Gastrocnemius medialis (tissue), 4 donors: Measurements from ENCODE around the gene CLGN. TPM values are rescaled to one million over a fixed set of nuclear protein-coding genes. Genes with fewer than 3 reads are reported as not detected.
A peak's percentile ranks its signal among the peaks of the same experiment; 100 is the strongest.

Experiments
- ATAC-seq, 2 donors: fragments of 150-250 bp; one replicate each; pipeline ENCODE4 v1.9.1; 2016
- DNase-seq, 2 donors: peaks; one replicate each; pipeline ENCODE4 v3.0.0-alpha.2; 2019
- H3K27ac ChIP-seq, 4 donors: fragments of 200-600 bp; sonication (generic); 1 replicate in 1 of 4; 2 replicates in 3 of 4; pipeline ENCODE4 v1.5.1; 2016 to 2018; ENCODE audit warnings: mild to moderate bottlenecking in 2 of 4, moderate library complexity in 1 of 4
- H3K27me3 ChIP-seq, 3 donors: fragments of 200-600 bp; sonication (generic) in 2 of 3; 1 replicate in 1 of 3; 2 replicates in 2 of 3; pipeline versions ENCODE4 v1.5.1 to v1.6.0; 2016 to 2019; ENCODE audit warnings: mild to moderate bottlenecking in 1 of 3, moderate library complexity in 1 of 3
- H3K36me3 ChIP-seq, 2 donors: fragments of 200-600 bp; sonication (generic) in 1 of 2; one replicate each; pipeline ENCODE4 v1.5.1; 2017 to 2018
- H3K4me1 ChIP-seq, 2 donors: fragments of 200-600 bp; sonication (generic) in 1 of 2; one replicate each; pipeline ENCODE4 v1.5.1; 2016 to 2017; ENCODE audit warnings: mild to moderate bottlenecking in 2 of 2
- H3K4me3 ChIP-seq, 4 donors: fragments of 200-600 bp; sonication (generic) in 3 of 4; 1 replicate in 1 of 4; 2 replicates in 3 of 4; pipeline ENCODE4 v1.5.1; 2016 to 2019; ENCODE audit warnings: mild to moderate bottlenecking in 2 of 4
- H3K9me3 ChIP-seq, 3 donors: fragments of 200-600 bp; sonication (generic) in 2 of 3; 1 replicate in 1 of 3; 2 replicates in 2 of 3; pipeline ENCODE4 v1.5.1; 2016 to 2019
- CTCF ChIP-seq, 5 experiments: fragments of 450-650 bp in 3 of 5; fragments of 200-600 bp in 2 of 5; sonication (generic) in 2 of 5; IDR thresholded peaks in 4 of 5; conservative IDR thresholded peaks in 1 of 5; 1 replicate in 4 of 5; 2 replicates in 1 of 5; pipeline ENCODE4 v1.5.1; 2016 to 2019; ENCODE audit warnings: antibody characterized with exemption in 5 of 5, mild to moderate bottlenecking in 3 of 5, moderate library complexity in 3 of 5
- POLR2A ChIP-seq, 2 donors: fragments of 450-650 bp; IDR thresholded peaks; one replicate each; pipeline ENCODE4 v1.6.1; 2017; ENCODE audit warnings: antibody characterized with exemption in 2 of 2, mild to moderate bottlenecking in 2 of 2, moderate library complexity in 2 of 2
- in situ Hi-C, 4 donors: fragments of 200-750 bp; cut with MboI; loops; one replicate each; pipeline versions ENCODE4 v1.15.0 to v1.8.0; 2017; ENCODE audit warnings: low sequenced_read_pairs in 4 of 4
- intact Hi-C: fragments of 100-400 bp; cut with DNase I; formaldehyde crosslinking; loops from one replicate; pipeline ENCODE4 v1.15.1; 2023; ENCODE audit warnings: low total_unique reads
- total RNA-seq, 4 donors: library from RNA; depleted of rRNA; stranded (reverse); fragments of >200 nt; gene quantifications; one replicate each; pipeline versions ENCODE4 v1.1.0 to v1.2.3, GENCODE V29; 2016

Gene CLGN, protein sequence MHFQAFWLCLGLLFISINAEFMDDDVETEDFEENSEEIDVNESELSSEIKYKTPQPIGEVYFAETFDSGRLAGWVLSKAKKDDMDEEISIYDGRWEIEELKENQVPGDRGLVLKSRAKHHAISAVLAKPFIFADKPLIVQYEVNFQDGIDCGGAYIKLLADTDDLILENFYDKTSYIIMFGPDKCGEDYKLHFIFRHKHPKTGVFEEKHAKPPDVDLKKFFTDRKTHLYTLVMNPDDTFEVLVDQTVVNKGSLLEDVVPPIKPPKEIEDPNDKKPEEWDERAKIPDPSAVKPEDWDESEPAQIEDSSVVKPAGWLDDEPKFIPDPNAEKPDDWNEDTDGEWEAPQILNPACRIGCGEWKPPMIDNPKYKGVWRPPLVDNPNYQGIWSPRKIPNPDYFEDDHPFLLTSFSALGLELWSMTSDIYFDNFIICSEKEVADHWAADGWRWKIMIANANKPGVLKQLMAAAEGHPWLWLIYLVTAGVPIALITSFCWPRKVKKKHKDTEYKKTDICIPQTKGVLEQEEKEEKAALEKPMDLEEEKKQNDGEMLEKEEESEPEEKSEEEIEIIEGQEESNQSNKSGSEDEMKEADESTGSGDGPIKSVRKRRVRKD
- total RNA-seq: under 1 TPM in 3 of 4 donors, not detected in 1; 0.10 to 0.29 (median 0.20) TPM

- no peaks in the 10 kb centered on the region for H3K36me3 ChIP-seq
- peak within 1 kb of the TSS; percentile 58 to 65 (median 64) for H3K4me3 ChIP-seq
- in situ Hi-C loops: no loop called here
- H3K9me3 ChIP-seq: no peaks in the 10 kb centered on the region
- H3K27me3 ChIP-seq: no peaks in the 10 kb centered on the region
- peak in 1 of 5 experiments; percentile 39 for TF ChIP-seq CTCF (IDR thresholded peaks at IDR 0.05 in 4 of 5, conservative IDR thresholded peaks at IDR 0.05 in 1 of 5)
- no peak for TF ChIP-seq POLR2A (IDR thresholded peaks at IDR 0.05)
- DNase-seq (peak in 1 of 2 donors; percentile 7), ATAC-seq (peak in 1 of 2 donors; percentile 69)
- no peak within 1 kb of the TSS for H3K27ac ChIP-seq
- H3K4me1 ChIP-seq: peaks cover 4 to 9% of the 10 kb centered on the region in 2 donors
- intact Hi-C loops: no loop called here
Observed at GRCh38 chr4:140427106-140427918, at the start of gene CLGN. TSS of gene CLGN (minus strand) at chr4:140427648. CDS start at chr4:140413078, 14,570 bp downstream.

GRCh38 chr4:140472156-140472555 is 44.7 kb upstream of the CLGN start:
- intact Hi-C loops: no loop called here
- DNase-seq (no peak), ATAC-seq (no peak)
- no peaks in the 10 kb centered on the region for H3K27me3 ChIP-seq
- H3K27ac ChIP-seq: no peak overlapping the region
- TF ChIP-seq POLR2A (IDR thresholded peaks at IDR 0.05) (no peak), CTCF (IDR thresholded peaks at IDR 0.05 in 4 of 5, conservative IDR thresholded peaks at IDR 0.05 in 1 of 5) (no peak)
- H3K4me3 ChIP-seq: no peak overlapping the region
- H3K4me1 ChIP-seq: no peaks in the 10 kb centered on the region
- H3K36me3 ChIP-seq: no peaks in the 10 kb centered on the region
- in situ Hi-C loops: no loop called here
- no peaks in the 10 kb centered on the region for H3K9me3 ChIP-seq

DNA sequence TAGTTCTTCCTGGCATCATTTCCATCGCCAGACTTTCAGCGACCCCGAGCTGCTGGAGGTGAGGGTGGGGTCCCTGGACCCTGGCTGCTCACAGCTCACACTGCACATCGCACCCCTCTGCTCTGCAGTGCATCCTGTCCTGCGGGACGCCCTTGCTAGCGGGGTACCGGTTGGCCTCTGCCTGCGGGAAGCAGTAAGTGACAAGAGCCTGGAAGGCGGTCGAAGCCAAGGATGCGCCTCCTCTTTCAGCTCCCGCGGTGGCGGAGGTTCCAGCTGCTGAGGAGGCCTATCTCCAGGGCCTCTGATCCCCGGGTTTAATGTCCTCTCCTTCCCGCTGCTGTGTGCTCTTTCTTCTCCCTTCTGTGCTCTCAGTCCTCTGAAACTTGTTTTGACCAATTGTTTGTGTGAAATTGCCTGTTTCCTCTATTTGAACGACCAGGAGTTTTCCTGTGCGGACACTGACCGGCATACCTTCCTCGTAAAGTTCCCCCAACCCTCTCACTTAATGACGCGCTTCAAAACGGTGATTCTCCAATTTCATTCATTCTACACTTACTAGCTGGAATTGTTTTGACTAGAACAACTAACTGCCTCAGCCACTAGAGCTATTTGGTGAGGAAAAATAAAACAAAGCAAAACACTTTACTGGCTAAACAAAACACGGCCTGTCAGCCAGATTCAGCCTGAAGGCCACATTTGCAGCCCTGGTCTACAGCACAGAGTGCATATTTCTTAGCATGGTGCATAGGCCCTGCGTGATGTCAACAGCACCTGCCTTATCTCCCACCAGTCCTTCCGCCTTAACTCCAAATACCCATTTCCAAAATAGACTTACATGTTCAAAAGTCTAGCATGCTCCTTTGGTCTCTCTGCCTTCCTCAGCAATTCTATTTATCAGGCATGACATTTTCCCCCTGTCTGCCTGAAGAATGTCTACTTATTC is 42.6 kb upstream of the CLGN start:
- Histone ChIP-seq H3K9me3 (no peaks in the 10 kb centered on the region), H3K36me3 (no peaks in the 10 kb centered on the region), H3K4me3 (no peak overlapping the region), H3K4me1 (no peaks in the 10 kb centered on the region), H3K27ac (no peak overlapping the region), H3K27me3 (no peaks in the 10 kb centered on the region)
- intact Hi-C loops: no loop called here
- no peak for DNase-seq
- TF ChIP-seq CTCF (IDR thresholded peaks at IDR 0.05 in 4 of 5, conservative IDR thresholded peaks at IDR 0.05 in 1 of 5) (no peak), POLR2A (IDR thresholded peaks at IDR 0.05) (no peak)
- ATAC-seq: no peak
- in situ Hi-C loops: no loop called here

DNA sequence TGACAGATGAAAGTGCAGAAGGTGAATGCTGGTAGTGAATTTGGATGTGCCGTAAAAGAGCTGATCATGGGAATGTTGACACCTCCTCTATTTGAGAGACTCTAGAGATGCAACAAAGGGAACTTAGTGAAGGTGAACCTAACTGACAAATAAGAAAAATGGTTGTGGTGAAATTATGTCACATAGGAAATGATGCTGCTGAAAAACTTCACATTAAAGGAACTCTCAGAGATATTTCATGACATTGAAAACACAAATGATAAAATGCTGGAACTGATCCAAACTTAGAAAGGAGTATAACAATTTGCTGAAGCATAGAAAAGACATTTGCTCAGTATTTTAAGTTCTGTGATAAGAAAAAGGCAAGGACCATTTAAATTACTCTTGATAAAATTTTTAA is 38.7 kb upstream of the CLGN start:
- Histone ChIP-seq H3K4me1 (no peaks in the 10 kb centered on the region), H3K9me3 (no peaks in the 10 kb centered on the region), H3K27me3 (no peaks in the 10 kb centered on the region), H3K27ac (no peak overlapping the region), H3K4me3 (no peak overlapping the region), H3K36me3 (no peaks in the 10 kb centered on the region)
- no peak for TF ChIP-seq CTCF (IDR thresholded peaks at IDR 0.05 in 4 of 5, conservative IDR thresholded peaks at IDR 0.05 in 1 of 5)
- no peak for TF ChIP-seq POLR2A (IDR thresholded peaks at IDR 0.05)
- in situ Hi-C loops: no loop called here
- ATAC-seq (no peak), DNase-seq (no peak)
- intact Hi-C loops: no loop called here
